ENCODE measurements around the gene DPH3. TPM values are rescaled to one million over a fixed set of nuclear protein-coding genes. Genes with fewer than 3 reads are reported as not detected.

DPH3 gene
- total RNA-seq, 1 donor from 2014 or later, result 30.2 TPM

DNA sequence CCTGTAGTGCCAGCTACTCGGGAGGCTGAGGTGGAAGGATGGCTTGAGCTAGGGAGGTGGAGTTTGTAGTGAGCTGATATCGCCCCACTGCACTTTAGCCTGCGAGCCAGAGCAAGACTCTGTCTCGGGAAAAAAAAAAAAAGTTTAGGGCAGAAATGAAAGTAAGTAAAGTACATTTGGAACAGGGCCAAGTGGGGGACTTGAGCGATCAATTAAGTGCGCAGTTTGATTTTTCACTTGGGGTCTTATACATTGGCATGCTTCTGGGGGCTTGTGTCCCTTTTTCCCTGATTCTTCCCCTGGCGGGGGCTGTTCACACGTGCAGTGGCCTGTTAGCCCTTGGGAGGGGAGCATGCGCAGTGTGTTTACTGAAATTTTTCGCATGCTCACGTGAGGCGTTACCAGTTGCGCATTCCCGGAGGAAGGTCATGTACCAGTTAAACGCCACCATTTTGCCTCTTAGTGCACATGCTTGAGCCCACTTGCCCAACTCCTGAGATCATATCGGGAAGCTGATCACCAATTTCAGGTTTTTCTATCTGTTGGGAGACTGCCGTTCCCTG, 48.3 kb downstream of the DPH3 start:
- H3K4me3 Mint-ChIP-seq, result no peak overlapping the region
- H3K36me3 Mint-ChIP-seq, result no peaks in the 10 kb centered on the region
- H3K27me3 Mint-ChIP-seq, result peaks cover 7% of the 10 kb centered on the region
- H3K9me3 Mint-ChIP-seq, result peaks cover under 1% of the 10 kb centered on the region
- H3K27ac Mint-ChIP-seq, result no peak overlapping the region
- H3K4me1 Mint-ChIP-seq (ENCODE audit: unreplicated experiment), result no peaks in the 10 kb centered on the region
- no peak for DNase-seq (ENCODE audit: extremely low spot score, unreplicated experiment)
- TF ChIP-seq, protein P1, sequence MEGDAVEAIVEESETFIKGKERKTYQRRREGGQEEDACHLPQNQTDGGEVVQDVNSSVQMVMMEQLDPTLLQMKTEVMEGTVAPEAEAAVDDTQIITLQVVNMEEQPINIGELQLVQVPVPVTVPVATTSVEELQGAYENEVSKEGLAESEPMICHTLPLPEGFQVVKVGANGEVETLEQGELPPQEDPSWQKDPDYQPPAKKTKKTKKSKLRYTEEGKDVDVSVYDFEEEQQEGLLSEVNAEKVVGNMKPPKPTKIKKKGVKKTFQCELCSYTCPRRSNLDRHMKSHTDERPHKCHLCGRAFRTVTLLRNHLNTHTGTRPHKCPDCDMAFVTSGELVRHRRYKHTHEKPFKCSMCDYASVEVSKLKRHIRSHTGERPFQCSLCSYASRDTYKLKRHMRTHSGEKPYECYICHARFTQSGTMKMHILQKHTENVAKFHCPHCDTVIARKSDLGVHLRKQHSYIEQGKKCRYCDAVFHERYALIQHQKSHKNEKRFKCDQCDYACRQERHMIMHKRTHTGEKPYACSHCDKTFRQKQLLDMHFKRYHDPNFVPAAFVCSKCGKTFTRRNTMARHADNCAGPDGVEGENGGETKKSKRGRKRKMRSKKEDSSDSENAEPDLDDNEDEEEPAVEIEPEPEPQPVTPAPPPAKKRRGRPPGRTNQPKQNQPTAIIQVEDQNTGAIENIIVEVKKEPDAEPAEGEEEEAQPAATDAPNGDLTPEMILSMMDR (conservative IDR thresholded peaks at IDR 0.05), result no peak

DNA sequence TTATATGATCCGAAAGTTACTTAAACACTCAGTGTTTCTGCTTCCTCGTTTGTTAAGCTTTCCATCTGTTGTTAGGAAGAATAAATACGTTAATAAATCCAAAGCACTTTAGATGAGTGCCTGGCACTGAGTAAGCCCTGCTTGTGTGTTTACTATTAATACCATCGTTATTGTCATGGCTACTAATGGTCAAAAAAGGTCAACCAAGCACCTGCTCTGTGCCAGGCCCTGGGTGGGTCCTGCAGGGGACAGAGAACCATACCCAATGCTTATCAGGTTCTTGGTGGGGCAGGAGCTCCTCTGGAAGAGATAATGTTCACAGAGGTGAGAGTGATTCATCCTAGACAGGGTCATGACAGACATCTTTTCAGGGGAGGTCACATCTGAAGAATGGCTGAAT, 50.4 kb downstream of the DPH3 start:
- Mint-ChIP-seq H3K27ac (no peak overlapping the region), H3K36me3 (no peaks in the 10 kb centered on the region), H3K27me3 (peaks cover 7% of the 10 kb centered on the region), H3K4me3 (no peak overlapping the region), H3K4me1 (ENCODE audit: unreplicated experiment) (no peaks in the 10 kb centered on the region), H3K9me3 (no peaks in the 10 kb centered on the region)
- TF ChIP-seq, protein P1 (conservative IDR thresholded peaks at IDR 0.05), result no peak
- DNase-seq (ENCODE audit: extremely low spot score, unreplicated experiment), result no peak

DNA sequence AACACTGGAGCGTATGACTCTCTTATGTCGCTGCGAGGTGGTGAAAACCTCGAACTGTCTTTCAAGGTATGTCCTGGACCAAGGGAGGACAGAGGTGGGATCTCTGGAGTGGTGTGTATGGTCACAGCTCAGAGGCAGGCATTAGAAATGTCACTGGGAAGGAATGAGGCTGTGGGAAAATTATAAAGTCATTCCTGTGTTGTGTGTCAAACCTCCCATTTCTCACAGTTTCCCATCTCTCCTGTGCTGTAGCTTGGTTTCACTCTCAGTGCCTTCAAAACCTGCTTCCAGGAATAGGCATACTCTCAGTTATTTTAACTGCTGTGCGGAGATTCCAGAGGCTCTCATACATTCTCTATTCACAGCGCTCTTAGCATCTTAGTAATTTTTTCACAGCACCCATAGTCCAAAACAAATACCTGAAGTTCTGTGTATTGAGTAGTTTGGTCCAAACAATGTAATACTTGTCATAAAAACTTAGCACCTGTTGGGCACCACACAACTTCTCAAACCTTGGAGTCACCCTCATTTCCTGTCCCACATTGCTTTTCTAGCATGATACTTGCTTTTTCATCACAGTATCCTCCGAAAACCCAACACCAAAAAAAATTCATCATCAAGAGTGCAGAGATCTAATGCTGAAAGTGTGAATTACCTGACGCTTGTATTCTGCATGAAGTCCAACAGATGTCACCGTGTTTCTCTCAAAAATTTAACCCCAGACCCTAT, 53.4 kb downstream of the DPH3 start:
- Mint-ChIP-seq H3K4me1 (ENCODE audit: unreplicated experiment) (peaks cover 5% of the 10 kb centered on the region), H3K36me3 (no peaks in the 10 kb centered on the region), H3K4me3 (no peak overlapping the region), H3K27ac (no peak overlapping the region), H3K9me3 (no peaks in the 10 kb centered on the region), H3K27me3 (no peaks in the 10 kb centered on the region)
- no peak for DNase-seq (ENCODE audit: extremely low spot score, unreplicated experiment)
- TF ChIP-seq, protein P1 (conservative IDR thresholded peaks at IDR 0.05), result no peak

Other genes starting within 250 kb of the DPH3 start
- 0.17 TPM in 1 of 2 replicates, not detected in the other for gene GALNT15, start 90.3 kb downstream of the DPH3 start, total RNA-seq (ENCODE audit: low replicate concordance)
- 15.1 and 16.0 TPM in 2 replicates for gene OXNAD1, start 269 bp upstream of the DPH3 start, total RNA-seq (ENCODE audit: low replicate concordance)
- gene RFTN1, start 248.8 kb upstream of the DPH3 start, total RNA-seq (ENCODE audit: low replicate concordance), result 9.8 and 18.3 TPM in 2 replicates

Data from type B pancreatic cell (in vitro differentiated cells).